ENCODE data around the gene PPP1R3E. TPM values are rescaled to one million over a fixed set of nuclear protein-coding genes. Genes with fewer than 3 reads are reported as not detected.

PPP1R3E gene
- total and polyA plus RNA-seq, 2 of the 13 experiments (the other 11 are each of a cell fraction or from before 2014, with no cell fraction given) = 16.5 to 26.5 TPM

DNA sequence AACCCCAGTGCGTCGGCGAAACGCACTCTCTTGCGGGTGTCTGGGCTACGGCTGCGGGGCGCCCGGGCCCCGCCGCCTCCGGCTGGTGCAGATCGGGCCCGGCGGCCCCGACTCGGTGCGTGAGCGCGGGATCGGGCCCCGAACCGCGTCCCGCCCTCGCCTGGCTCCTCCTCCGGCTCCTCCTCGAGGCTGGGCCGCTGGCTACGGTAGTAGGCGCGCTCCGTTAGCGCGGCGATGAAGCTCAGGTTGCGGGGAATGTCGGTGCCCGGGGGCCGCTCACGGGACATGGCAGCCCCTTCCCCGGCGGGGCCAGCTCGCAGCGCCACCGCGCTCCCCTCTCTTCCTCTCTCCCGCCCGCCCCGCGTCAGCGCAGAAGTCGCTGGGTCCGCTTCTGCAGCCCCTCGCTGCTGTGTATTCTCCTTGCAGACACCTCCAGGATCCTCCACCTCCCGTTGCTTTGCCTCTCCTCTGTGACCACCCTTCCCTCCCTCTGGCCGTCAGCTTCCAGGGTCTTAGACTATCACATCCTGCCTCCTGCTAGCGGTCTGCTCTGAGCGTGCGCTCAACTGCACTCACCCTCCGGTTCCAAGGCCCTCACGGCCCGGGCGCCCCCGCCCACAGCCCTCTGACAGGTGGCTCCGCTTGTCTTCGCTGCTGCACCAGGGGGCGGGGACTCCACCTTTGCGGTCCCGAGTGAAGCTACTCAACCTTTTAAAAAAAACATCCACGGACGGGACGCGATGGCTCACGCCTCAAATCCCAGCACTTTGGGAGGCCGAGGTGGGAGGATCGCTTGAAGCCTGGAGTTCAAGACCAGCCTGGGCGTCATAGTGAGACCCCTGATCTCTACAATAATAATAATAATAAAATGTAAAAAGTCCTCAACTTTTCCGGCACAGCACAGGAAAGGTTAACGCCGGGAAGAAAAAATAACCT, at the start of gene PPP1R3E (continued):
- TF ChIP-seq SMC3 (IDR thresholded peaks at IDR 0.05; ENCODE audit: low read length) (no peak), MAFG (CRISPR knock-in tag; IDR thresholded peaks at IDR 0.05) (no peak), ZFP82 (CRISPR knock-in tag; IDR thresholded peaks at IDR 0.05; ENCODE audit: borderline replicate concordance) (no peak), ZMYM3 (CRISPR knock-in tag; IDR thresholded peaks at IDR 0.05) (peak; percentile 75; the same call in 1 of the 2 replicates), ZNF615 (CRISPR knock-in tag; IDR thresholded peaks at IDR 0.05; ENCODE audit: borderline replicate concordance) (no peak), ASH2L (IDR thresholded peaks at IDR 0.05; ENCODE audit: insufficient read length, low read depth, low read length) (no peak), ZNF547 (CRISPR knock-in tag; IDR thresholded peaks at IDR 0.05) (peak; percentile 46; the same call in 1 of the 2 replicates), CCDC6 (CRISPR knock-in tag; IDR thresholded peaks at IDR 0.05) (no peak), ZKSCAN8 (CRISPR knock-in tag; IDR thresholded peaks at IDR 0.05; ENCODE audit: borderline replicate concordance) (no peak)
- TF ChIP-seq, protein P1, sequence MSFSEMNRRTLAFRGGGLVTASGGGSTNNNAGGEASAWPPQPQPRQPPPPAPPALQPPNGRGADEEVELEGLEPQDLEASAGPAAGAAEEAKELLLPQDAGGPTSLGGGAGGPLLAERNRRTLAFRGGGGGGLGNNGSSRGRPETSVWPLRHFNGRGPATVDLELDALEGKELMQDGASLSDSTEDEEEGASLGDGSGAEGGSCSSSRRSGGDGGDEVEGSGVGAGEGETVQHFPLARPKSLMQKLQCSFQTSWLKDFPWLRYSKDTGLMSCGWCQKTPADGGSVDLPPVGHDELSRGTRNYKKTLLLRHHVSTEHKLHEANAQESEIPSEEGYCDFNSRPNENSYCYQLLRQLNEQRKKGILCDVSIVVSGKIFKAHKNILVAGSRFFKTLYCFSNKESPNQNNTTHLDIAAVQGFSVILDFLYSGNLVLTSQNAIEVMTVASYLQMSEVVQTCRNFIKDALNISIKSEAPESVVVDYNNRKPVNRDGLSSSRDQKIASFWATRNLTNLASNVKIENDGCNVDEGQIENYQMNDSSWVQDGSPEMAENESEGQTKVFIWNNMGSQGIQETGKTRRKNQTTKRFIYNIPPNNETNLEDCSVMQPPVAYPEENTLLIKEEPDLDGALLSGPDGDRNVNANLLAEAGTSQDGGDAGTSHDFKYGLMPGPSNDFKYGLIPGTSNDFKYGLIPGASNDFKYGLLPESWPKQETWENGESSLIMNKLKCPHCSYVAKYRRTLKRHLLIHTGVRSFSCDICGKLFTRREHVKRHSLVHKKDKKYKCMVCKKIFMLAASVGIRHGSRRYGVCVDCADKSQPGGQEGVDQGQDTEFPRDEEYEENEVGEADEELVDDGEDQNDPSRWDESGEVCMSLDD (CRISPR knock-in tag; IDR thresholded peaks at IDR 0.05; ENCODE audit: borderline replicate concordance) = no peak; the same call in 1 of the 2 replicates
- TF ChIP-seq, protein P2, sequence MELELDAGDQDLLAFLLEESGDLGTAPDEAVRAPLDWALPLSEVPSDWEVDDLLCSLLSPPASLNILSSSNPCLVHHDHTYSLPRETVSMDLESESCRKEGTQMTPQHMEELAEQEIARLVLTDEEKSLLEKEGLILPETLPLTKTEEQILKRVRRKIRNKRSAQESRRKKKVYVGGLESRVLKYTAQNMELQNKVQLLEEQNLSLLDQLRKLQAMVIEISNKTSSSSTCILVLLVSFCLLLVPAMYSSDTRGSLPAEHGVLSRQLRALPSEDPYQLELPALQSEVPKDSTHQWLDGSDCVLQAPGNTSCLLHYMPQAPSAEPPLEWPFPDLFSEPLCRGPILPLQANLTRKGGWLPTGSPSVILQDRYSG (CRISPR knock-in tag; IDR thresholded peaks at IDR 0.05) = no peak
- TF ChIP-seq, protein P3, sequence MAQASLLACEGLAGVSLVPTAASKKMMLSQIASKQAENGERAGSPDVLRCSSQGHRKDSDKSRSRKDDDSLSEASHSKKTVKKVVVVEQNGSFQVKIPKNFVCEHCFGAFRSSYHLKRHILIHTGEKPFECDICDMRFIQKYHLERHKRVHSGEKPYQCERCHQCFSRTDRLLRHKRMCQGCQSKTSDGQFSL (CRISPR knock-in tag; IDR thresholded peaks at IDR 0.05) = no peak
- TF ChIP-seq, protein P4, sequence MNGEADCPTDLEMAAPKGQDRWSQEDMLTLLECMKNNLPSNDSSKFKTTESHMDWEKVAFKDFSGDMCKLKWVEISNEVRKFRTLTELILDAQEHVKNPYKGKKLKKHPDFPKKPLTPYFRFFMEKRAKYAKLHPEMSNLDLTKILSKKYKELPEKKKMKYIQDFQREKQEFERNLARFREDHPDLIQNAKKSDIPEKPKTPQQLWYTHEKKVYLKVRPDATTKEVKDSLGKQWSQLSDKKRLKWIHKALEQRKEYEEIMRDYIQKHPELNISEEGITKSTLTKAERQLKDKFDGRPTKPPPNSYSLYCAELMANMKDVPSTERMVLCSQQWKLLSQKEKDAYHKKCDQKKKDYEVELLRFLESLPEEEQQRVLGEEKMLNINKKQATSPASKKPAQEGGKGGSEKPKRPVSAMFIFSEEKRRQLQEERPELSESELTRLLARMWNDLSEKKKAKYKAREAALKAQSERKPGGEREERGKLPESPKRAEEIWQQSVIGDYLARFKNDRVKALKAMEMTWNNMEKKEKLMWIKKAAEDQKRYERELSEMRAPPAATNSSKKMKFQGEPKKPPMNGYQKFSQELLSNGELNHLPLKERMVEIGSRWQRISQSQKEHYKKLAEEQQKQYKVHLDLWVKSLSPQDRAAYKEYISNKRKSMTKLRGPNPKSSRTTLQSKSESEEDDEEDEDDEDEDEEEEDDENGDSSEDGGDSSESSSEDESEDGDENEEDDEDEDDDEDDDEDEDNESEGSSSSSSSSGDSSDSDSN (CRISPR knock-in tag; IDR thresholded peaks at IDR 0.05) = peak; percentile 87
